ENCODE measurements around the gene PUM2.
A peak's percentile ranks its signal among the peaks of the same experiment; 100 is the strongest.
"Not testable (repeated sequence)": the region's sequence is repeated elsewhere in the genome, so short reads cannot be mapped to it uniquely, and the experiment has no call there.

PUM2 gene

GRCh38 chr2:20236496-20236895, 114.1 kb downstream of the PUM2 start:
- in situ Hi-C loops (cut with HindIII; ENCODE audit: low sequenced_read_pairs): no loop called here
- no peak for DNase-seq (ENCODE audit: low read depth, low spot score)
- TF ChIP-seq, protein P1, sequence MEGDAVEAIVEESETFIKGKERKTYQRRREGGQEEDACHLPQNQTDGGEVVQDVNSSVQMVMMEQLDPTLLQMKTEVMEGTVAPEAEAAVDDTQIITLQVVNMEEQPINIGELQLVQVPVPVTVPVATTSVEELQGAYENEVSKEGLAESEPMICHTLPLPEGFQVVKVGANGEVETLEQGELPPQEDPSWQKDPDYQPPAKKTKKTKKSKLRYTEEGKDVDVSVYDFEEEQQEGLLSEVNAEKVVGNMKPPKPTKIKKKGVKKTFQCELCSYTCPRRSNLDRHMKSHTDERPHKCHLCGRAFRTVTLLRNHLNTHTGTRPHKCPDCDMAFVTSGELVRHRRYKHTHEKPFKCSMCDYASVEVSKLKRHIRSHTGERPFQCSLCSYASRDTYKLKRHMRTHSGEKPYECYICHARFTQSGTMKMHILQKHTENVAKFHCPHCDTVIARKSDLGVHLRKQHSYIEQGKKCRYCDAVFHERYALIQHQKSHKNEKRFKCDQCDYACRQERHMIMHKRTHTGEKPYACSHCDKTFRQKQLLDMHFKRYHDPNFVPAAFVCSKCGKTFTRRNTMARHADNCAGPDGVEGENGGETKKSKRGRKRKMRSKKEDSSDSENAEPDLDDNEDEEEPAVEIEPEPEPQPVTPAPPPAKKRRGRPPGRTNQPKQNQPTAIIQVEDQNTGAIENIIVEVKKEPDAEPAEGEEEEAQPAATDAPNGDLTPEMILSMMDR (IDR thresholded peaks at IDR 0.05; ENCODE audit: low read depth, low read length): no peak
- H3K4me3 ChIP-seq (ENCODE audit: low read depth, low read length): no peak overlapping the region

GRCh38 chr2:20235655-20236305, 114.9 kb downstream of the PUM2 start:
- DNase-seq (ENCODE audit: low read depth, low spot score): no peak
- H3K4me3 ChIP-seq (ENCODE audit: low read depth, low read length): no peak overlapping the region
- in situ Hi-C loops (cut with HindIII; ENCODE audit: low sequenced_read_pairs): no loop called here
- TF ChIP-seq, protein P1 (IDR thresholded peaks at IDR 0.05; ENCODE audit: low read depth, low read length): no peak

- in situ Hi-C loops (cut with HindIII; ENCODE audit: low sequenced_read_pairs); H3K4me3 ChIP-seq (ENCODE audit: low read depth, low read length); DNase-seq (ENCODE audit: low read depth, low spot score): not testable (repeated sequence)
Observed at GRCh38 chr2:20234597-20234996, 116.0 kb downstream of the PUM2 start.

DNA sequence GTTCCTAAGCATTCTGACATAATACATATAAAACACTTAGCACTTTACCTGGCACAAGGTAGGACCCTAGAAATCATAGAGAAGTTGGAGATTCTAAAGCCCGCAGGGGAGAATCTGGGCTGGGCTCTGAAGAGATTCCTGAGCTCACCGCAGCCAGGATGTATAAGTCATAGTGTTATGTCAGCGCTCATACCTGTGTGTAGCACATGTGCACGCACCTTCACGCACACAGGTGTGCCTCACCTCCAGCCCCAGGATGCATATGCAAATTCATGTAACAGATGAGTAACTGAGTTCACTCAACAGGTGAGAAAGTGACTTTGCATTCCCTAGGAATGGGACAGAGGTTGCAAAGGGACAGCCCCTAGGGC, 117.8 kb downstream of the PUM2 start:
- H3K4me3 ChIP-seq (ENCODE audit: low read depth, low read length): no peak overlapping the region
- in situ Hi-C loops (cut with HindIII; ENCODE audit: low sequenced_read_pairs): no loop called here

DNA sequence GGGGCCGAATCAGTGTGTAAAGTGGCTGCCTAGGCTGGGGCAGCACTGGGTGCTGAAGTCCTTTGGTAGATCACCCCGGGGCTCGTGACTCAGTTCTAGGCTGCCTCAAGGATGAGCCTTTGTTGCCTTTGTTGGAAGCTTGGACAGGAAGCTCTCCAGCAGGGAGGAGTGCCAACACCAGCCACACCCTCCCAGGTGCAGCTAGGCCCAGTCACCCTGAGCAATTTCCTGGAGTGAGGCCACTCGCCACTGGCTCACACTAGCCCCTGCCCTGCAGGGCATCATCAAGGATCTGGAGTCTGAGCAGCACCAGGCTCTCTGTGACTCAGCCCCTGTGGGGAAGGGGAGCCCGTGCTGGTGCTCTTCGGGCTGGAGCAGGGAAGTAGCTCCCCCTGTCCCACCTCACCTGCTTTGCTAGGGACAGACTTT, 119.0 kb downstream of the PUM2 start:
- DNase-seq (ENCODE audit: low read depth, low spot score): peak; percentile 53
- TF ChIP-seq, protein P1 (IDR thresholded peaks at IDR 0.05; ENCODE audit: low read depth, low read length): no peak
- in situ Hi-C loops (cut with HindIII; ENCODE audit: low sequenced_read_pairs): no loop called here
- no peak overlapping the region for H3K4me3 ChIP-seq (ENCODE audit: low read depth, low read length)

More for the DNA sequence above, 117.8 kb downstream of the PUM2 start:
- no peak for DNase-seq (ENCODE audit: low read depth, low spot score)
- TF ChIP-seq, protein P1 (IDR thresholded peaks at IDR 0.05; ENCODE audit: low read depth, low read length): no peak

- DNase-seq (ENCODE audit: low read depth, low spot score): no peak
- in situ Hi-C loops (cut with HindIII; ENCODE audit: low sequenced_read_pairs): no loop called here
- no peak overlapping the region for H3K4me3 ChIP-seq (ENCODE audit: low read depth, low read length)
- TF ChIP-seq, protein P1 (IDR thresholded peaks at IDR 0.05; ENCODE audit: low read depth, low read length): no peak
Observed at GRCh38 chr2:20231159-20231558, 119.5 kb downstream of the PUM2 start.

DNA sequence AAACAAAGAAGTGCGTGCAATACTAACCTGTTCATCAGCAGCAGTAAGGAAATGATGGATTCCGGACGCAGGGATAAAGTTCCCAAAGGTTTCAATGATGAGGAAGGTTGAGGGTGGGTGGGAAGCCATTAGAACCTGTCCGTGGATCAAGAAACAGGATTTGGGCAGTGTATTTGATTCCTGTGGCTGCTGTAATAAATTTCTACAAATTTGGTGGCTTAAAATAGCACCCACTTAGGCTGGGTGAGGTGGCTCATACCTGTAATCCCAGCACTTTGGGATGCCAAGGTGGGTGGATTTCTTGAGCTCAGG, 120.6 kb downstream of the PUM2 start:
- in situ Hi-C loops (cut with HindIII; ENCODE audit: low sequenced_read_pairs): no loop called here
- H3K4me3 ChIP-seq (ENCODE audit: low read depth, low read length): no peak overlapping the region
- no peak for DNase-seq (ENCODE audit: low read depth, low spot score)
- TF ChIP-seq, protein P1 (IDR thresholded peaks at IDR 0.05; ENCODE audit: low read depth, low read length): no peak
